ENCODE data around the gene NT5M.

NT5M gene

GRCh38 chr17:17356149-17356930 lies 53.2 kb downstream of the NT5M start:
- Histone ChIP-seq H3K79me2 (ENCODE audit: control insufficient read depth, insufficient read depth, low read length) (no peaks in the 10 kb centered on the region), H3K4me3 (ENCODE audit: low read length) (no peak overlapping the region), H4K8ac (ENCODE audit: low read depth, low read length) (no peak overlapping the region), H3K4ac (ENCODE audit: low read depth, low read length) (no peak overlapping the region), H3K18ac (ENCODE audit: low read length) (no peak overlapping the region), H3K56ac (ENCODE audit: low read length) (no peak overlapping the region), H3K27ac (ENCODE audit: low read depth, low read length) (no peak overlapping the region), H2BK5ac (ENCODE audit: low read length) (no peak overlapping the region), H2BK15ac (replicated peaks; ENCODE audit: low read depth) (no peak overlapping the region), H3K4me1 (ENCODE audit: control insufficient read depth, low read depth, low read length) (no peaks in the 10 kb centered on the region), H3K36me3 (ENCODE audit: control insufficient read depth, insufficient read depth, low read length) (no peaks in the 10 kb centered on the region), H4K5ac (ENCODE audit: low read length) (no peak overlapping the region), H3K4me2 (ENCODE audit: low read length) (no peak overlapping the region), H2AK5ac (ENCODE audit: low read length) (no peak overlapping the region), H3K9ac (ENCODE audit: low read length) (no peak overlapping the region), H3K27me3 (ENCODE audit: insufficient read depth, low read length, poor library complexity) (no peaks in the 10 kb centered on the region), H3K23ac (ENCODE audit: low read length) (no peak overlapping the region), H2BK120ac (ENCODE audit: low read depth, low read length) (no peak overlapping the region), H3K79me1 (ENCODE audit: low read length) (no peaks in the 10 kb centered on the region)
- WGBS (ENCODE audit: extremely low coverage, insufficient coverage, low lambda C conversion rate): no CpG with 5 or more reads among the region's 10 CpGs
- peak; percentile 87 for DNase-seq

GRCh38 chr17:17356931-17357270 lies 53.7 kb downstream of the NT5M start:
- no CpG with 5 or more reads among the region's 10 CpGs for WGBS (ENCODE audit: extremely low coverage, insufficient coverage, low lambda C conversion rate)
- no peak overlapping the region for H3K4me3 ChIP-seq (ENCODE audit: low read length)

GRCh38 chr17:17358060-17358751 lies 55.0 kb downstream of the NT5M start:
- Histone ChIP-seq H3K79me2 (ENCODE audit: control insufficient read depth, insufficient read depth, low read length) (no peaks in the 10 kb centered on the region), H4K8ac (ENCODE audit: low read depth, low read length) (no peak overlapping the region), H2BK120ac (ENCODE audit: low read depth, low read length) (no peak overlapping the region), H3K4me1 (ENCODE audit: control insufficient read depth, low read depth, low read length) (no peaks in the 10 kb centered on the region), H3K4ac (ENCODE audit: low read depth, low read length) (no peak overlapping the region), H3K4me2 (ENCODE audit: low read length) (no peak overlapping the region), H3K27ac (ENCODE audit: low read depth, low read length) (no peak overlapping the region), H2AK5ac (ENCODE audit: low read length) (no peak overlapping the region), H3K79me1 (ENCODE audit: low read length) (no peaks in the 10 kb centered on the region), H3K9ac (ENCODE audit: low read length) (no peak overlapping the region), H3K18ac (ENCODE audit: low read length) (no peak overlapping the region), H2BK15ac (replicated peaks; ENCODE audit: low read depth) (no peak overlapping the region), H3K36me3 (ENCODE audit: control insufficient read depth, insufficient read depth, low read length) (no peaks in the 10 kb centered on the region), H3K56ac (ENCODE audit: low read length) (no peak overlapping the region), H3K27me3 (ENCODE audit: insufficient read depth, low read length, poor library complexity) (no peaks in the 10 kb centered on the region), H3K4me3 (ENCODE audit: low read length) (no peak overlapping the region), H2BK5ac (ENCODE audit: low read length) (no peak overlapping the region), H3K23ac (ENCODE audit: low read length) (no peak overlapping the region), H4K5ac (ENCODE audit: low read length) (no peak overlapping the region)
- DNase-seq: no peak
- no CpG with 5 or more reads among the region's 3 CpGs for WGBS (ENCODE audit: extremely low coverage, insufficient coverage, low lambda C conversion rate)

More at GRCh38 chr17:17356931-17357270, 53.7 kb downstream of the NT5M start:
- H3K27me3 ChIP-seq (ENCODE audit: insufficient read depth, low read length, poor library complexity): no peaks in the 10 kb centered on the region
- no peaks in the 10 kb centered on the region for H3K79me1 ChIP-seq (ENCODE audit: low read length)
- no peak overlapping the region for H2BK5ac ChIP-seq (ENCODE audit: low read length)
- H2BK120ac ChIP-seq (ENCODE audit: low read depth, low read length): no peak overlapping the region
- H3K27ac ChIP-seq (ENCODE audit: low read depth, low read length): no peak overlapping the region
- no peak overlapping the region for H3K18ac ChIP-seq (ENCODE audit: low read length)
- no peak overlapping the region for H4K5ac ChIP-seq (ENCODE audit: low read length)
- H3K36me3 ChIP-seq (ENCODE audit: control insufficient read depth, insufficient read depth, low read length): no peaks in the 10 kb centered on the region
- no peak overlapping the region for H2BK15ac ChIP-seq (replicated peaks; ENCODE audit: low read depth)
- no peak for DNase-seq
- H3K4me1 ChIP-seq (ENCODE audit: control insufficient read depth, low read depth, low read length): no peaks in the 10 kb centered on the region
- no peaks in the 10 kb centered on the region for H3K79me2 ChIP-seq (ENCODE audit: control insufficient read depth, insufficient read depth, low read length)
- H4K8ac ChIP-seq (ENCODE audit: low read depth, low read length): no peak overlapping the region
- H3K4ac ChIP-seq (ENCODE audit: low read depth, low read length): no peak overlapping the region
- H3K23ac ChIP-seq (ENCODE audit: low read length): no peak overlapping the region
- no peak overlapping the region for H3K9ac ChIP-seq (ENCODE audit: low read length)
- no peak overlapping the region for H3K4me2 ChIP-seq (ENCODE audit: low read length)
- H2AK5ac ChIP-seq (ENCODE audit: low read length): no peak overlapping the region
- no peak overlapping the region for H3K56ac ChIP-seq (ENCODE audit: low read length)

GRCh38 chr17:17358866-17359265 lies 55.7 kb downstream of the NT5M start:
- Histone ChIP-seq H3K23ac (ENCODE audit: low read length) (no peak overlapping the region), H3K4me2 (ENCODE audit: low read length) (no peak overlapping the region), H3K9ac (ENCODE audit: low read length) (no peak overlapping the region), H3K4me3 (ENCODE audit: low read length) (no peak overlapping the region), H3K27me3 (ENCODE audit: insufficient read depth, low read length, poor library complexity) (no peaks in the 10 kb centered on the region), H4K5ac (ENCODE audit: low read length) (no peak overlapping the region), H4K8ac (ENCODE audit: low read depth, low read length) (no peak overlapping the region), H2BK120ac (ENCODE audit: low read depth, low read length) (no peak overlapping the region), H2AK5ac (ENCODE audit: low read length) (no peak overlapping the region), H2BK5ac (ENCODE audit: low read length) (no peak overlapping the region), H3K27ac (ENCODE audit: low read depth, low read length) (no peak overlapping the region), H3K56ac (ENCODE audit: low read length) (no peak overlapping the region), H3K36me3 (ENCODE audit: control insufficient read depth, insufficient read depth, low read length) (no peaks in the 10 kb centered on the region), H3K4ac (ENCODE audit: low read depth, low read length) (no peak overlapping the region), H3K79me1 (ENCODE audit: low read length) (no peaks in the 10 kb centered on the region), H3K79me2 (ENCODE audit: control insufficient read depth, insufficient read depth, low read length) (no peaks in the 10 kb centered on the region), H3K18ac (ENCODE audit: low read length) (no peak overlapping the region), H2BK15ac (replicated peaks; ENCODE audit: low read depth) (no peak overlapping the region), H3K4me1 (ENCODE audit: control insufficient read depth, low read depth, low read length) (no peaks in the 10 kb centered on the region)
- WGBS (ENCODE audit: extremely low coverage, insufficient coverage, low lambda C conversion rate): no CpG with 5 or more reads among the region's 2 CpGs
- DNase-seq: no peak

GRCh38 chr17:17359271-17359670 lies 56.1 kb downstream of the NT5M start:
- Histone ChIP-seq H3K4me2 (ENCODE audit: low read length) (no peak overlapping the region), H2AK5ac (ENCODE audit: low read length) (no peak overlapping the region), H3K27ac (ENCODE audit: low read depth, low read length) (no peak overlapping the region), H3K79me2 (ENCODE audit: control insufficient read depth, insufficient read depth, low read length) (no peaks in the 10 kb centered on the region), H3K36me3 (ENCODE audit: control insufficient read depth, insufficient read depth, low read length) (no peaks in the 10 kb centered on the region), H3K9ac (ENCODE audit: low read length) (no peak overlapping the region), H3K18ac (ENCODE audit: low read length) (no peak overlapping the region), H2BK15ac (replicated peaks; ENCODE audit: low read depth) (no peak overlapping the region), H2BK120ac (ENCODE audit: low read depth, low read length) (no peak overlapping the region), H3K4ac (ENCODE audit: low read depth, low read length) (no peak overlapping the region), H4K5ac (ENCODE audit: low read length) (no peak overlapping the region), H3K4me3 (ENCODE audit: low read length) (no peak overlapping the region), H3K79me1 (ENCODE audit: low read length) (no peaks in the 10 kb centered on the region), H3K27me3 (ENCODE audit: insufficient read depth, low read length, poor library complexity) (no peaks in the 10 kb centered on the region), H4K8ac (ENCODE audit: low read depth, low read length) (no peak overlapping the region), H3K23ac (ENCODE audit: low read length) (no peak overlapping the region), H3K4me1 (ENCODE audit: control insufficient read depth, low read depth, low read length) (no peaks in the 10 kb centered on the region), H3K56ac (ENCODE audit: low read length) (no peak overlapping the region), H2BK5ac (ENCODE audit: low read length) (no peak overlapping the region)
- WGBS (ENCODE audit: extremely low coverage, insufficient coverage, low lambda C conversion rate): no CpG with 5 or more reads among the region's 2 CpGs
- DNase-seq: no peak
